AG08396 (cell line): Measurements from ENCODE around the gene SOST.

Experiments
- DNase-seq: peaks from one replicate; pipeline ENCODE4 v3.0.0; 2012; ENCODE audit warnings: low spot score, mixed read lengths

Gene SOST

GRCh38 chr17:43741636-43742035 is 17.0 kb downstream of the SOST start:
- DNase-seq: no peak

GRCh38 chr17:43740541-43740940 is 18.1 kb downstream of the SOST start:
- DNase-seq: peak; percentile 70

- DNase-seq: no peak
Measured at GRCh38 chr17:43737722-43738121, 20.9 kb downstream of the SOST start.

GRCh38 chr17:43736389-43736788 is 22.2 kb downstream of the SOST start:
- no peak for DNase-seq

- peak; percentile 68 for DNase-seq
Measured at GRCh38 chr17:43734376-43734775, 24.2 kb downstream of the SOST start.

GRCh38 chr17:43733956-43734355 is 24.6 kb downstream of the SOST start:
- DNase-seq: no peak

- peak; percentile 51 for DNase-seq
Measured at GRCh38 chr17:43732958-43733357, 25.6 kb downstream of the SOST start.

- no peak for DNase-seq
Measured at GRCh38 chr17:43728081-43728480, 30.5 kb downstream of the SOST start.

GRCh38 chr17:43723697-43724359 is 34.8 kb downstream of the SOST start:
- DNase-seq: peak; percentile 79

- no peak for DNase-seq
Measured at GRCh38 chr17:43722870-43723665, 35.5 kb downstream of the SOST start.

- DNase-seq: no peak
Measured at GRCh38 chr17:43722269-43722619, 36.3 kb downstream of the SOST start.

GRCh38 chr17:43721537-43722268 is 36.9 kb downstream of the SOST start:
- peak; percentile 30 for DNase-seq

GRCh38 chr17:43720311-43721060 is 38.1 kb downstream of the SOST start:
- peak; percentile 81 for DNase-seq

GRCh38 chr17:43719578-43719977 is 39.0 kb downstream of the SOST start:
- no peak for DNase-seq

- DNase-seq: no peak
Measured at GRCh38 chr17:43718544-43718943, 40.0 kb downstream of the SOST start.

GRCh38 chr17:43717913-43718312 is 40.7 kb downstream of the SOST start:
- no peak for DNase-seq

- DNase-seq: peak; percentile 64
Measured at GRCh38 chr17:43714465-43715149, 44.0 kb downstream of the SOST start.

- DNase-seq: peak; percentile 78
Measured at GRCh38 chr17:43713494-43714162, 45.0 kb downstream of the SOST start.

- DNase-seq: no peak
Measured at GRCh38 chr17:43712397-43712796, 46.2 kb downstream of the SOST start.

GRCh38 chr17:43710101-43710500 is 48.5 kb downstream of the SOST start:
- no peak for DNase-seq

- no peak for DNase-seq
Measured at GRCh38 chr17:43709210-43709609, 49.4 kb downstream of the SOST start.
